Activated CD4-positive, alpha-beta T cell treated with anti-CD3 and anti-CD28 coated beads, Interleukin-2, amount 50 U/mL, for 48 hours (primary cell): Measurements from ENCODE around the gene FEN1.

Source experiments
- DNase-seq, 2 experiments: peaks; one replicate each; pipeline ENCODE4 v3.0.0-alpha.2; 2020

FEN1 gene

GRCh38 chr11:61792310-61793082, at the start of gene FEN1, which contains the start of gene TMEM258:
TSS of gene FEN1 (plus strand) at chr11:61792911. CDS start at chr11:61795362, 2,451 bp downstream.
TSS of gene TMEM258 (minus strand) at chr11:61792599. CDS start at chr11:61792558, 41 bp downstream.
- peak; percentile 88 to 90 for DNase-seq

GRCh38 chr11:61743486-61744095, 49.1 kb upstream of the FEN1 start:
- DNase-seq: no peak

- DNase-seq: no peak
Measured at GRCh38 chr11:61744181-61744580, 48.5 kb upstream of the FEN1 start.

GRCh38 chr11:61744609-61745156, 48.0 kb upstream of the FEN1 start:
- no peak for DNase-seq

- DNase-seq: no peak
Measured at GRCh38 chr11:61745781-61746441, 46.8 kb upstream of the FEN1 start.

GRCh38 chr11:61746442-61747191, 46.1 kb upstream of the FEN1 start:
- DNase-seq: no peak

- DNase-seq: peak; percentile 52 to 57
Measured at GRCh38 chr11:61747192-61747966, 45.3 kb upstream of the FEN1 start.

GRCh38 chr11:61747967-61748285, 44.8 kb upstream of the FEN1 start:
- no peak for DNase-seq

- DNase-seq: no peak
Measured at GRCh38 chr11:61749591-61750217, 43.0 kb upstream of the FEN1 start.

- no peak for DNase-seq
Measured at GRCh38 chr11:61750631-61751273, 42.0 kb upstream of the FEN1 start.

- DNase-seq: no peak
Measured at GRCh38 chr11:61751384-61751783, 41.3 kb upstream of the FEN1 start.

- DNase-seq: peak; percentile 62 to 66
Measured at GRCh38 chr11:61752117-61752924, 40.4 kb upstream of the FEN1 start, which contains the start of gene MYRF. TSS of gene MYRF (plus strand) at chr11:61752636. CDS start at chr11:61752745, 109 bp downstream.

- DNase-seq: no peak
Measured at GRCh38 chr11:61752925-61753521, 39.7 kb upstream of the FEN1 start.

- no peak for DNase-seq
Measured at GRCh38 chr11:61753672-61754071, 39.0 kb upstream of the FEN1 start.

- no peak for DNase-seq
Measured at GRCh38 chr11:61754534-61755482, 37.9 kb upstream of the FEN1 start.

- DNase-seq: no peak
Measured at GRCh38 chr11:61756147-61756451, 36.6 kb upstream of the FEN1 start.

- peak; percentile 8 to 25 for DNase-seq
Measured at GRCh38 chr11:61756452-61757212, 36.1 kb upstream of the FEN1 start.
